GM23338 (cell line): Measurements from ENCODE around the gene UCN. TPM values are rescaled to one million over a fixed set of nuclear protein-coding genes. Genes with fewer than 3 reads are reported as not detected.

Experiments
- ATAC-seq: fragments of 200-7000 bp; cut with Tn5 transposase; 3 replicates; pipeline ENCODE4 v1.9.1; 2020
- DNase-seq: peaks from one replicate; pipeline ENCODE4 v3.0.0-alpha.2; 2015; ENCODE audit warnings: low spot score
- H2AFZ ChIP-seq: fragments of 200-600 bp; sonication (generic); 2 replicates; pipeline ENCODE4 v1.8.0; 2016; ENCODE audit warnings: antibody characterized with exemption, mild to moderate bottlenecking, moderate library complexity
- H3F3A ChIP-seq: fragments of 200-600 bp; sonication (generic); replicated peaks from 2 replicates; pipeline ENCODE4 v1.8.0; 2017; ENCODE audit warnings: antibody characterized with exemption, mixed run types, low read depth
- H3K27ac ChIP-seq: fragments of 200-600 bp; sonication (generic); 2 replicates; pipeline ENCODE4 v1.6.1; 2016; ENCODE audit warnings: low read depth
- H3K27me3 ChIP-seq: fragments of 200-600 bp; sonication (generic); 2 replicates; pipeline ENCODE4 v1.8.0; 2016; ENCODE audit warnings: mild to moderate bottlenecking, mixed run types, moderate library complexity; ENCODE audit not compliant: insufficient read depth
- H3K36me3 ChIP-seq: fragments of 200-600 bp; sonication (generic); 2 replicates; pipeline ENCODE4 v1.8.0; 2016; ENCODE audit warnings: mild to moderate bottlenecking; ENCODE audit not compliant: insufficient read depth
- H3K4me1 ChIP-seq: fragments of 200-600 bp; sonication (generic); 2 replicates; pipeline ENCODE4 v1.8.0; 2016; ENCODE audit warnings: mild to moderate bottlenecking, moderate library complexity; ENCODE audit not compliant: insufficient read depth
- H3K4me2 ChIP-seq: fragments of 200-600 bp; sonication (generic); 2 replicates; pipeline ENCODE4 v1.7.1; 2017; ENCODE audit warnings: mixed run types
- H3K4me3 ChIP-seq: fragments of 200-600 bp; sonication (generic); 2 replicates; pipeline ENCODE4 v1.6.1; 2016; ENCODE audit warnings: mixed run types
- H3K79me2 ChIP-seq: fragments of 200-600 bp; sonication (generic); replicated peaks from 2 replicates; pipeline ENCODE4 v1.8.0; 2017; ENCODE audit warnings: mild to moderate bottlenecking; ENCODE audit not compliant: insufficient read depth
- H3K9me2 ChIP-seq: fragments of 200-600 bp; sonication (generic); 2 replicates; pipeline ENCODE4 v1.8.0; 2017; ENCODE audit not compliant: insufficient read depth
- H4K20me1 ChIP-seq: fragments of 200-600 bp; sonication (generic); replicated peaks from 2 replicates; pipeline ENCODE4 v1.8.0; 2017; ENCODE audit warnings: mild to moderate bottlenecking; ENCODE audit not compliant: insufficient read depth
- H3K27ac Mint-ChIP-seq: 2 replicates; pipeline ENCODE4 v1.8.0; 2020; ENCODE audit warnings: inconsistent platforms, mild to moderate bottlenecking, moderate library complexity, mixed read lengths
- H3K27me3 Mint-ChIP-seq: 3 replicates; pipeline ENCODE4 v1.8.0; 2022; ENCODE audit warnings: low read depth, mild to moderate bottlenecking, moderate library complexity, mixed read lengths, inconsistent platforms; ENCODE audit not compliant: insufficient read depth, poor library complexity
- H3K36me3 Mint-ChIP-seq: 3 replicates; pipeline ENCODE4 v1.8.0; 2021; ENCODE audit warnings: low read depth, mild to moderate bottlenecking, inconsistent platforms, moderate library complexity, mixed read lengths
- H3K4me1 Mint-ChIP-seq: 3 replicates; pipeline ENCODE4 v1.8.0; 2020; ENCODE audit warnings: mild to moderate bottlenecking, inconsistent platforms, mixed read lengths
- H3K4me3 Mint-ChIP-seq: 3 replicates; pipeline ENCODE4 v1.8.0; 2021; ENCODE audit warnings: moderate library complexity, mild to moderate bottlenecking, inconsistent platforms, mixed read lengths
- H3K9me3 Mint-ChIP-seq: 3 replicates; pipeline ENCODE4 v1.8.0; 2020; ENCODE audit warnings: moderate library complexity, mild to moderate bottlenecking, inconsistent platforms, mixed read lengths
- CREB1 ChIP-seq: fragments of 250-450 bp; sonication (Bioruptor Pico); IDR thresholded peaks from 2 replicates; pipeline ENCODE4 v1.5.0; 2020; ENCODE audit warnings: low read depth, mild to moderate bottlenecking, moderate library complexity
- CTCF ChIP-seq, 2 experiments: fragments of 200-600 bp in 1 of 2; sonication (generic) in 1 of 2; conservative IDR thresholded peaks; 2 replicates each; pipeline versions ENCODE4 v1.5.1 to v1.6.1; 2016 to 2017; ENCODE audit warnings: antibody characterized with exemption in 2 of 2, low read depth in 2 of 2, mild to moderate bottlenecking in 2 of 2, moderate library complexity in 1 of 2
- EZH2 ChIP-seq: fragments of 200-600 bp; sonication (generic); IDR thresholded peaks from one replicate; pipeline ENCODE4 v1.8.0; 2017; ENCODE audit warnings: antibody characterized with exemption, mild to moderate bottlenecking, low read depth; ENCODE audit not compliant: unreplicated experiment
- JUNB ChIP-seq: IDR thresholded peaks from one replicate; pipeline ENCODE4 v1.6.1; 2016; ENCODE audit warnings: antibody characterized with exemption; ENCODE audit not compliant: unreplicated experiment
- POLR2AphosphoS5 ChIP-seq: IDR thresholded peaks from 2 replicates; pipeline ENCODE4 v1.6.1; 2016; ENCODE audit warnings: antibody characterized with exemption, low read depth
- REST ChIP-seq: IDR thresholded peaks from one replicate; pipeline ENCODE4 v1.6.1; 2018; ENCODE audit warnings: antibody characterized with exemption; ENCODE audit not compliant: unreplicated experiment
- STAT1 ChIP-seq: IDR thresholded peaks from one replicate; pipeline ENCODE4 v1.6.1; 2016; ENCODE audit warnings: antibody characterized with exemption; ENCODE audit not compliant: unreplicated experiment
- ZNF331 ChIP-seq: fragments of 250-450 bp; sonication (Bioruptor Pico); IDR thresholded peaks from 2 replicates; pipeline ENCODE4 v1.5.0; 2020; ENCODE audit warnings: low read depth, mild to moderate bottlenecking, moderate library complexity
- polyA plus RNA-seq: library from polyadenylated mRNA; unstranded; fragments of >200 nt; fragmentation: Nextera tagmentation; extraction: Ambion mirVana; gene quantifications from 2 replicates; pipeline ENCODE4 v1.2.1, GENCODE V29; 2016
- total RNA-seq: library from RNA; depleted of rRNA; stranded (reverse); fragments of >200 nt; shearing (Covaris generic); gene quantifications from 2 replicates; pipeline ENCODE4 v1.2.3, GENCODE V29; 2014
- TF ChIP-seq, protein P1 (sequence below): fragments of 250-450 bp; sonication (Bioruptor Pico); IDR thresholded peaks from 2 replicates; pipeline ENCODE4 v1.5.0; 2020; ENCODE audit warnings: mild to moderate bottlenecking, moderate library complexity

UCN gene
- total and polyA plus RNA-seq, 2 experiments from 2014 or later = 0.59 to 0.99 TPM

- TF ChIP-seq REST (no peak), CTCF (conservative IDR thresholded peaks at IDR 0.05; ENCODE audit: low read depth in 2 of 2) (peak; percentile 25 to 32; a peak in 3 of 4 replicates), STAT1 (no peak)
Observed at GRCh38 chr2:27306573-27307286, 1.5 kb downstream of the UCN start (continued).

- H3K36me3 Mint-ChIP-seq = 0 out of 3 replicates have a peak, but pooled peaks cover 5% of the 10 kb centered on the region
- H3K27me3 Mint-ChIP-seq = peaks cover 54% of the 10 kb centered on the region
- H3K4me2 ChIP-seq = peak overlapping the region; percentile 84
- DNase-seq (peak; percentile 46), ATAC-seq (peak; percentile 15)
- H3K4me1 Mint-ChIP-seq = peaks cover 6% of the 10 kb centered on the region
- H3K4me1 ChIP-seq = peaks cover 9% of the 10 kb centered on the region
- no peak overlapping the region for H3K27ac Mint-ChIP-seq
- H3K4me3 ChIP-seq = peak overlapping the region; percentile 55
- TF ChIP-seq CREB1 (CRISPR knock-in tag) (no peak), JUNB (no peak), EZH2 (peak; percentile 10), POLR2AphosphoS5 (no peak), ZNF331 (no peak)
- TF ChIP-seq, protein P1, sequence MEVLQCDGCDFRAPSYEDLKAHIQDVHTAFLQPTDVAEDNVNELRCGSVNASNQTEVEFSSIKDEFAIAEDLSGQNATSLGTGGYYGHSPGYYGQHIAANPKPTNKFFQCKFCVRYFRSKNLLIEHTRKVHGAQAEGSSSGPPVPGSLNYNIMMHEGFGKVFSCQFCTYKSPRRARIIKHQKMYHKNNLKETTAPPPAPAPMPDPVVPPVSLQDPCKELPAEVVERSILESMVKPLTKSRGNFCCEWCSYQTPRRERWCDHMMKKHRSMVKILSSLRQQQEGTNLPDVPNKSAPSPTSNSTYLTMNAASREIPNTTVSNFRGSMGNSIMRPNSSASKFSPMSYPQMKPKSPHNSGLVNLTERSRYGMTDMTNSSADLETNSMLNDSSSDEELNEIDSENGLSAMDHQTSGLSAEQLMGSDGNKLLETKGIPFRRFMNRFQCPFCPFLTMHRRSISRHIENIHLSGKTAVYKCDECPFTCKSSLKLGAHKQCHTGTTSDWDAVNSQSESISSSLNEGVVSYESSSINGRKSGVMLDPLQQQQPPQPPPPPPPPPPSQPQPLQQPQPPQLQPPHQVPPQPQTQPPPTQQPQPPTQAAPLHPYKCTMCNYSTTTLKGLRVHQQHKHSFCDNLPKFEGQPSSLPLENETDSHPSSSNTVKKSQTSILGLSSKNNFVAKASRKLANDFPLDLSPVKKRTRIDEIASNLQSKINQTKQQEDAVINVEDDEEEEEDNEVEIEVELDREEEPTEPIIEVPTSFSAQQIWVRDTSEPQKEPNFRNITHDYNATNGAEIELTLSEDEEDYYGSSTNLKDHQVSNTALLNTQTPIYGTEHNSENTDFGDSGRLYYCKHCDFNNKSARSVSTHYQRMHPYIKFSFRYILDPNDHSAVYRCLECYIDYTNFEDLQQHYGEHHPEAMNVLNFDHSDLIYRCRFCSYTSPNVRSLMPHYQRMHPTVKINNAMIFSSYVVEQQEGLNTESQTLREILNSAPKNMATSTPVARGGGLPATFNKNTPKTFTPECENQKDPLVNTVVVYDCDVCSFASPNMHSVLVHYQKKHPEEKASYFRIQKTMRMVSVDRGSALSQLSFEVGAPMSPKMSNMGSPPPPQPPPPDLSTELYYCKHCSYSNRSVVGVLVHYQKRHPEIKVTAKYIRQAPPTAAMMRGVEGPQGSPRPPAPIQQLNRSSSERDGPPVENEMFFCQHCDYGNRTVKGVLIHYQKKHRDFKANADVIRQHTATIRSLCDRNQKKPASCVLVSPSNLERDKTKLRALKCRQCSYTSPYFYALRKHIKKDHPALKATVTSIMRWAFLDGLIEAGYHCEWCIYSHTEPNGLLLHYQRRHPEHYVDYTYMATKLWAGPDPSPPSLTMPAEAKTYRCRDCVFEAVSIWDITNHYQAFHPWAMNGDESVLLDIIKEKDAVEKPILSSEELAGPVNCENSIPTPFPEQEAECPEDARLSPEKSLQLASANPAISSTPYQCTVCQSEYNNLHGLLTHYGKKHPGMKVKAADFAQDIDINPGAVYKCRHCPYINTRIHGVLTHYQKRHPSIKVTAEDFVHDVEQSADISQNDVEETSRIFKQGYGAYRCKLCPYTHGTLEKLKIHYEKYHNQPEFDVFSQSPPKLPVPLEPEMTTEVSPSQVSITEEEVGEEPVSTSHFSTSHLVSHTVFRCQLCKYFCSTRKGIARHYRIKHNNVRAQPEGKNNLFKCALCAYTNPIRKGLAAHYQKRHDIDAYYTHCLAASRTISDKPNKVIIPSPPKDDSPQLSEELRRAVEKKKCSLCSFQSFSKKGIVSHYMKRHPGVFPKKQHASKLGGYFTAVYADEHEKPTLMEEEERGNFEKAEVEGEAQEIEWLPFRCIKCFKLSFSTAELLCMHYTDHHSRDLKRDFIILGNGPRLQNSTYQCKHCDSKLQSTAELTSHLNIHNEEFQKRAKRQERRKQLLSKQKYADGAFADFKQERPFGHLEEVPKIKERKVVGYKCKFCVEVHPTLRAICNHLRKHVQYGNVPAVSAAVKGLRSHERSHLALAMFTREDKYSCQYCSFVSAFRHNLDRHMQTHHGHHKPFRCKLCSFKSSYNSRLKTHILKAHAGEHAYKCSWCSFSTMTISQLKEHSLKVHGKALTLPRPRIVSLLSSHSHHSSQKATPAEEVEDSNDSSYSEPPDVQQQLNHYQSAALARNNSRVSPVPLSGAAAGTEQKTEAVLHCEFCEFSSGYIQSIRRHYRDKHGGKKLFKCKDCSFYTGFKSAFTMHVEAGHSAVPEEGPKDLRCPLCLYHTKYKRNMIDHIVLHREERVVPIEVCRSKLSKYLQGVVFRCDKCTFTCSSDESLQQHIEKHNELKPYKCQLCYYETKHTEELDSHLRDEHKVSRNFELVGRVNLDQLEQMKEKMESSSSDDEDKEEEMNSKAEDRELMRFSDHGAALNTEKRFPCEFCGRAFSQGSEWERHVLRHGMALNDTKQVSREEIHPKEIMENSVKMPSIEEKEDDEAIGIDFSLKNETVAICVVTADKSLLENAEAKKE (CRISPR knock-in tag) = no peak
- H3K27ac ChIP-seq = no peak overlapping the region
- no peaks in the 10 kb centered on the region for H3K9me3 Mint-ChIP-seq
- H3K36me3 ChIP-seq = no peaks in the 10 kb centered on the region
- H3F3A ChIP-seq = peaks cover 10% of the 10 kb centered on the region; the same call in 1 of the 2 replicates
- H4K20me1 ChIP-seq = peaks cover 4% of the 10 kb centered on the region; the same call in 1 of the 2 replicates
- no peaks in the 10 kb centered on the region for H3K9me2 ChIP-seq
- H3K79me2 ChIP-seq = no peaks in the 10 kb centered on the region
- H2AFZ ChIP-seq = peak overlapping the region; percentile 94
- peak overlapping the region; percentile 60 for H3K4me3 Mint-ChIP-seq
- H3K27me3 ChIP-seq = peaks cover 57% of the 10 kb centered on the region
Observed at GRCh38 chr2:27306136-27306535, 2.1 kb downstream of the UCN start.
